Liver (tissue), 9 donors: ENCODE measurements around the gene FARS2. TPM values are rescaled to one million over a fixed set of nuclear protein-coding genes. Genes with fewer than 3 reads are reported as not detected.

Experiments
- DNase-seq: peaks from one replicate; pipeline ENCODE4 v3.0.0-alpha.2; 2017; ENCODE audit warnings: low spot score
- H3K27ac ChIP-seq, 2 donors: one replicate each; pipeline ENCODE4 v1.7.0; 2013; ENCODE audit warnings: inconsistent platforms in 2 of 2, low read length in 2 of 2, control low read depth in 1 of 2, low read depth in 1 of 2, mild to moderate bottlenecking in 1 of 2
- H3K27me3 ChIP-seq, 4 donors: one replicate each; pipeline versions ENCODE4 v1.6.1 to v1.7.0; 2013; ENCODE audit warnings: low read length in 3 of 4, inconsistent platforms in 1 of 4, mild to moderate bottlenecking in 1 of 4, moderate library complexity in 1 of 4; ENCODE audit not compliant: control insufficient read depth in 4 of 4, insufficient read depth in 4 of 4
- H3K36me3 ChIP-seq, 4 donors: one replicate each; pipeline versions ENCODE4 v1.6.1 to v1.7.0; 2013; ENCODE audit warnings: low read length in 3 of 4, mild to moderate bottlenecking in 3 of 4, low read depth in 1 of 4, moderate library complexity in 1 of 4; ENCODE audit not compliant: control insufficient read depth in 4 of 4, insufficient read depth in 3 of 4
- H3K4me1 ChIP-seq, 4 donors: one replicate each; pipeline versions ENCODE4 v1.6.1 to v1.7.0; 2013; ENCODE audit warnings: low read length in 3 of 4, mild to moderate bottlenecking in 3 of 4, moderate library complexity in 1 of 4; ENCODE audit not compliant: control insufficient read depth in 4 of 4, insufficient read depth in 4 of 4
- H3K4me3 ChIP-seq, 3 donors: one replicate each; pipeline versions ENCODE4 v1.6.1 to v1.7.0; 2013; ENCODE audit warnings: low read length in 3 of 3, control low read depth in 1 of 3, low read depth in 1 of 3, mild to moderate bottlenecking in 1 of 3
- H3K9ac ChIP-seq, 2 donors: one replicate each; pipeline ENCODE4 v1.7.0; 2013; ENCODE audit warnings: low read length in 2 of 2, mild to moderate bottlenecking in 2 of 2, moderate library complexity in 2 of 2, control low read depth in 1 of 2, low read depth in 1 of 2
- H3K9me3 ChIP-seq, 4 donors: one replicate each; pipeline versions ENCODE4 v1.6.1 to v1.7.0; 2013; ENCODE audit warnings: low read length in 3 of 4; ENCODE audit not compliant: control insufficient read depth in 4 of 4
- EGR1 ChIP-seq, 2 donors: IDR thresholded peaks; 2 replicates each; pipeline ENCODE4 v1.6.1; 2016 to 2018; ENCODE audit warnings: antibody characterized with exemption in 2 of 2, low read depth in 2 of 2
- FOXA1 ChIP-seq: IDR thresholded peaks from 2 replicates; pipeline ENCODE4 v1.6.1; 2016; ENCODE audit warnings: antibody characterized with exemption
- FOXA2 ChIP-seq: IDR thresholded peaks from 2 replicates; pipeline ENCODE4 v1.6.1; 2016; ENCODE audit warnings: antibody characterized with exemption
- HNF4A ChIP-seq, 2 donors: conservative IDR thresholded peaks; 2 replicates each; pipeline ENCODE4 v1.6.1; 2016; ENCODE audit warnings: antibody characterized with exemption in 2 of 2, mild to moderate bottlenecking in 2 of 2
- HNF4G ChIP-seq: IDR thresholded peaks from 2 replicates; pipeline ENCODE4 v1.6.1; 2016; ENCODE audit warnings: antibody characterized with exemption
- NR2F2 ChIP-seq: IDR thresholded peaks from 2 replicates; pipeline ENCODE4 v1.6.1; 2016; ENCODE audit warnings: antibody characterized with exemption
- RAD21 ChIP-seq, 2 donors: IDR thresholded peaks; 2 replicates each; pipeline ENCODE4 v1.6.1; 2016; ENCODE audit warnings: antibody characterized with exemption in 2 of 2, mild to moderate bottlenecking in 2 of 2
- RXRA ChIP-seq, 2 donors: IDR thresholded peaks; 2 replicates each; pipeline ENCODE4 v1.6.1; 2017 to 2018; ENCODE audit warnings: antibody characterized with exemption in 2 of 2, mild to moderate bottlenecking in 1 of 2
- SP1 ChIP-seq: IDR thresholded peaks from 2 replicates; pipeline ENCODE4 v1.6.1; 2018; ENCODE audit warnings: antibody characterized with exemption, mild to moderate bottlenecking
- TAF1 ChIP-seq: conservative IDR thresholded peaks from 2 replicates; pipeline ENCODE4 v1.6.1; 2016; ENCODE audit warnings: antibody characterized with exemption, mild to moderate bottlenecking
- YY1 ChIP-seq: IDR thresholded peaks from 2 replicates; pipeline ENCODE4 v1.6.1; 2016; ENCODE audit warnings: antibody characterized with exemption, mild to moderate bottlenecking
- WGBS: extraction: QIAGEN DNeasy Blood & Tissue Kit; methylation state at CpG from one replicate; pipeline ENCODE4 v1.1.7; 2013; 5-methylcytosine and 5-hydroxymethylcytosine counted together
- polyA plus RNA-seq, 2 donors: library from polyadenylated mRNA; stranded (reverse) in 1 of 2; unstranded in 1 of 2; fragments of 200-250 nt in 1 of 2; fragments of >200 nt in 1 of 2; fragmentation: Nextera tagmentation in 1 of 2; extraction: Ambion mirVana in 1 of 2; gene quantifications; one replicate each; pipeline versions ENCODE4 v1.2.1 to v1.2.3, GENCODE V29; 2013 to 2015
- total RNA-seq, 2 donors: library from RNA; depleted of rRNA; stranded (reverse); fragments of >200 nt; gene quantifications; one replicate each; pipeline ENCODE4 v1.2.3, GENCODE V29; 2014
- TF ChIP-seq, protein P1 (sequence below): fragments of 150-350 bp; IDR thresholded peaks from 2 replicates; pipeline ENCODE4 v1.5.1; 2017; ENCODE audit warnings: improper control_type of control experiment, low read depth, low read length; ENCODE audit not compliant: missing input control
- TF ChIP-seq, protein P2 (sequence below): IDR thresholded peaks from 2 replicates; pipeline ENCODE4 v1.6.1; 2016; ENCODE audit warnings: antibody characterized with exemption
- TF ChIP-seq, protein P3 (sequence below): IDR thresholded peaks from 2 replicates; pipeline ENCODE4 v1.6.1; 2016; ENCODE audit warnings: antibody characterized with exemption
- donor health status: healthy.
- donor health status: healthy.
- donor health status: healthy.
- donor health status: healthy.
- donor health status: healthy.

FARS2 gene
- total and polyA plus RNA-seq, 4 donors: 7.8 to 25.9 (median 11.2) TPM

DNA sequence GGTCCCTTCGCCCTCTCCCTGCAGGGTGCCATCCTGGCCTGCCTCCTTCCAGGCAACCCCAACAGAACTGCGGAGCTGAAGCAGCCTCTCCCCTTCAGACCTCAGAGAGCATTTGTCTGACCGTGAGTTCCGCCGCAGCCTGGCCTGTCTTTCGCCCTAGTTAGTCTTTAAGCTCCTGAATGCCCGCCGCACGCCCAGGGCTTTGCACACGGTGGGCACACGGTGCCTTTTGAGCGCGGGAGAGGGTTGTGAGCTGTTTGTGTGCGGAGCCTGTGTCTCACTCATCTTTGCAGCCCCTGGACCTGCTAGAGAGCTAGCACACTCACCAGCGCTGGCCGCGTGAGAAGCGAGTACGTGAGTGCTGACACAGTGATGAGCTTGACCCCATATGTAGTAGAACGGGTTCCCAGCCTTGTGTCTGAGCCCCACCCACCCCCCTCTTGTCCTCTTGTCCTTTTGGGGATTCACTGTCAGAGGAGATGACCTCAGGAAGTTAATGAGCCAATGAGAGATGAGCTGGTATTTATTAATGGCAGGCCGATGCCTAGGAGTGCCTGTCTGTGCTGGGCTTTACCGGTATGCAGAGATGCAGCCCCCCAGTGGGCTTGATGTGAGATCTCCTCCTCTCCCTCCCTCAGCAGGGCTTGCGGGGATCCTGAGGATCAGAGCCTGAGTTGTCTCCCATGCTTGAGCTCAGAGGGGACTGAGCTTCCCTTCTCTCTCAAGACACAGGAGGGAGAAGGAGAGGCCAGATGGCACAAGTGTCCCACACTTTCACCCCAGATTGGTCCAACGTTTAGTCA is 249.2 kb downstream of the FARS2 start:
- no peaks in the 10 kb centered on the region for H3K9me3 ChIP-seq
- no peak overlapping the region for H3K4me3 ChIP-seq
- no peaks in the 10 kb centered on the region for H3K27me3 ChIP-seq
- TF ChIP-seq HNF4G (no peak), EGR1 (IDR thresholded peaks at IDR 0.05; ENCODE audit: low read depth in 2 of 2) (no peak)
- peaks cover 0 to 3% (median 0%) of the 10 kb centered on the region in 4 donors for H3K36me3 ChIP-seq
- H3K9ac ChIP-seq: no peak overlapping the region
- no peak overlapping the region for H3K27ac ChIP-seq
- DNase-seq: no peak
- WGBS: 96% methylated on average over 24 of the region's 24 CpGs
- no peaks in the 10 kb centered on the region for H3K4me1 ChIP-seq

DNA sequence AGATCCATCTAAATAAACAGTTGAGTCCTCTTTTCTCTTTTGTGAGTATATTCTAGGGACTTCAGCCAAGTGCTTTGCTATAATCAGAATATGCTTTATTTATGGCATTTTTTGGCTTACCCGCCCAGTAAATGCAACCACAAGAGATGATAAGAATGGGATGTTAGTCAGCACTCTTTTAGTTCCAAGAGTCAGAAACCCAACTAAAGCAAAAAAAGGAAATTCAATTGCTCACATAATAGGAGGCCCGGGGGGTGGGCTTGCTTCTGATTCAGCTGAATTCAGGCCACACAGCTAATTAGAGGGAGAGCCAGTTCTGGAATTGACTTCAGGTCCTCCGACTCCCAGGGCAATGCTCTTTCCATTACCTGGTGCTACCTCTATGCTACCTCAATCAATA is 250.6 kb downstream of the FARS2 start:
- DNase-seq: no peak
- H3K27ac ChIP-seq: no peak overlapping the region
- no peak overlapping the region for H3K9ac ChIP-seq
- no peak overlapping the region for H3K4me3 ChIP-seq
- no peaks in the 10 kb centered on the region for H3K9me3 ChIP-seq
- 78% methylated on average over 3 of the region's 3 CpGs for WGBS
- no peaks in the 10 kb centered on the region for H3K36me3 ChIP-seq
- TF ChIP-seq RAD21 (IDR thresholded peaks at IDR 0.05): no peak
- no peak for TF ChIP-seq NR2F2
- TF ChIP-seq, protein P1, sequence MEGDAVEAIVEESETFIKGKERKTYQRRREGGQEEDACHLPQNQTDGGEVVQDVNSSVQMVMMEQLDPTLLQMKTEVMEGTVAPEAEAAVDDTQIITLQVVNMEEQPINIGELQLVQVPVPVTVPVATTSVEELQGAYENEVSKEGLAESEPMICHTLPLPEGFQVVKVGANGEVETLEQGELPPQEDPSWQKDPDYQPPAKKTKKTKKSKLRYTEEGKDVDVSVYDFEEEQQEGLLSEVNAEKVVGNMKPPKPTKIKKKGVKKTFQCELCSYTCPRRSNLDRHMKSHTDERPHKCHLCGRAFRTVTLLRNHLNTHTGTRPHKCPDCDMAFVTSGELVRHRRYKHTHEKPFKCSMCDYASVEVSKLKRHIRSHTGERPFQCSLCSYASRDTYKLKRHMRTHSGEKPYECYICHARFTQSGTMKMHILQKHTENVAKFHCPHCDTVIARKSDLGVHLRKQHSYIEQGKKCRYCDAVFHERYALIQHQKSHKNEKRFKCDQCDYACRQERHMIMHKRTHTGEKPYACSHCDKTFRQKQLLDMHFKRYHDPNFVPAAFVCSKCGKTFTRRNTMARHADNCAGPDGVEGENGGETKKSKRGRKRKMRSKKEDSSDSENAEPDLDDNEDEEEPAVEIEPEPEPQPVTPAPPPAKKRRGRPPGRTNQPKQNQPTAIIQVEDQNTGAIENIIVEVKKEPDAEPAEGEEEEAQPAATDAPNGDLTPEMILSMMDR: no peak
- TF ChIP-seq HNF4G: no peak
- no peak for TF ChIP-seq TAF1
- TF ChIP-seq FOXA2: no peak
- TF ChIP-seq, protein P2, sequence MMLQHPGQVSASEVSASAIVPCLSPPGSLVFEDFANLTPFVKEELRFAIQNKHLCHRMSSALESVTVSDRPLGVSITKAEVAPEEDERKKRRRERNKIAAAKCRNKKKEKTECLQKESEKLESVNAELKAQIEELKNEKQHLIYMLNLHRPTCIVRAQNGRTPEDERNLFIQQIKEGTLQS: no peak
- no peak for TF ChIP-seq SP1
- TF ChIP-seq, protein P3, sequence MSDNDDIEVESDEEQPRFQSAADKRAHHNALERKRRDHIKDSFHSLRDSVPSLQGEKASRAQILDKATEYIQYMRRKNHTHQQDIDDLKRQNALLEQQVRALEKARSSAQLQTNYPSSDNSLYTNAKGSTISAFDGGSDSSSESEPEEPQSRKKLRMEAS: no peak
- no peak for TF ChIP-seq HNF4A (conservative IDR thresholded peaks at IDR 0.05)
- no peak for TF ChIP-seq YY1
- no peak for TF ChIP-seq RXRA (IDR thresholded peaks at IDR 0.05)
- no peak for TF ChIP-seq EGR1 (IDR thresholded peaks at IDR 0.05; ENCODE audit: low read depth in 2 of 2)
- H3K4me1 ChIP-seq: no peaks in the 10 kb centered on the region
- no peaks in the 10 kb centered on the region for H3K27me3 ChIP-seq

DNA sequence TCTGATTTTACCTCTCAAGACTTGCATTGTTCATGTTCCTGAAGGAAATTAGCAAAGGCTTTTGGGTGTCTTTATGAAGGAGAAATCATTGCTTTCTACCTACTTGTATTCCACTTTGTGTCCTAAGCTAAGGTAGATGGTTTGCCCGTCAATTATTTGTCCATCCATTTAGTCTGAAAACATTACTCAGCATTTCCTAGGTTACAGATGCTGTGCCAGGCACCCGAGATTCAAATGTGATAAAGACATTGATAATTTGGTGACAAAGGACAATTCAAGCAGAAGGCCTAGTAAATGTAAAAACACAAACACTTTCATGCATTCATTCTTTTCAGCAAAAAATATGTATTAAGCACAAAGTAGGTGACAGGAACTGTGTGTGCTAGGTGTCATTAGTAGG is 251.1 kb downstream of the FARS2 start:
- no peak overlapping the region for H3K4me3 ChIP-seq
- no peak for TF ChIP-seq YY1
- no peak for TF ChIP-seq FOXA1
- no peak for DNase-seq
- no peak overlapping the region for H3K27ac ChIP-seq
- H3K9me3 ChIP-seq: no peaks in the 10 kb centered on the region
- no peaks in the 10 kb centered on the region for H3K27me3 ChIP-seq
- WGBS: 88% methylated on average over 2 of the region's 2 CpGs
- H3K36me3 ChIP-seq: no peaks in the 10 kb centered on the region
- no peak overlapping the region for H3K9ac ChIP-seq
- no peaks in the 10 kb centered on the region for H3K4me1 ChIP-seq
